ENCODE results near the gene TAS2R39. TPM values are rescaled to one million over a fixed set of nuclear protein-coding genes. Genes with fewer than 3 reads are reported as not detected.

Gene TAS2R39
- total RNA-seq, 4 donors from 2014 or later: not detected

DNA sequence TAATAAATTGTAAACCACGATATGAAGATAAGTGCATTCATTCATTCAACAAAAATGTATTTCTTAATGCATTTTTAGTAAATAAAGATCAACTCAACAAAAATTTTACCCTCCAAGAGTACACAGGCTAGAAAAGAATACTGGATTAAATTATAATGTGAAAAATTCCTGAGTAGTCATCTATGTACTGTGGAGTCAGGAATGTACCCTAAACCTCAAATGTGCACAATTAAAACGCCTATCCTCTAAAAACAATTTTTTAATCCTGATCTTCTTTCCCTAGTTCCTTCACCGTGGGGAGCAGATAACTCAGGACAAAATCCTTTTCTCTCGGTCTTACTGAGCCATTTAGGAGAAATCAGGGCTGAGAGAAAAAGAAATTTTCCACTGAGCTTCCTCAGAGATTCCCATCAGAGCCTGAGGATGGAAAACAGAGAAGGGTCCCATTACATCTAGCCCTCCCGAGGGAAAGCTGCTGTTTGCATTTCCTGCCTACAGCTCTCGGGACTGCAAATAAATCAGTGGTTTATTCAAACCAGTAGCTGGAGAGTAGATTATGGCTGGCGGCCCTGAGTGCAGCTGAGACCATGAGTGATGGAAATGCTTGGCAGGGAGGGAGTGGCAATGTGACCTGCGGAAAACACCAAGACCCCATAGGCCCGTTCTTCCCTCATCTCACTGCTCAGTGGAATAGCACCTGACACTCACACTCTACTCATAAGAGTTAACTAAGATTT lies 46.0 kb downstream of the TAS2R39 start:
- peaks cover 0 to 15% (median 0%) of the 10 kb centered on the region in 4 donors for H3K4me1 ChIP-seq
- H3K27me3 ChIP-seq: no peaks in the 10 kb centered on the region
- H3K27ac ChIP-seq: no peak overlapping the region
- H3K4me3 ChIP-seq: no peak overlapping the region
- H3K9me3 ChIP-seq: no peaks in the 10 kb centered on the region
- WGBS, 2 donors: 26 to 29% methylated on average over 9 of the region's 9 CpGs
- no peak for DNase-seq (ENCODE audit: low spot score in 2 of 2)
- TF ChIP-seq POLR2A (IDR thresholded peaks at IDR 0.05): no peak
- H3K36me3 ChIP-seq: no peaks in the 10 kb centered on the region

- no peak for DNase-seq (ENCODE audit: low spot score in 2 of 2)
- 94 to 100% methylated on average over 2 of the region's 2 CpGs for WGBS, 2 donors
- no peak overlapping the region for H3K27ac ChIP-seq
- H3K27me3 ChIP-seq: no peaks in the 10 kb centered on the region
- H3K36me3 ChIP-seq: no peaks in the 10 kb centered on the region
- no peak overlapping the region for H3K4me3 ChIP-seq
- TF ChIP-seq, protein P1, sequence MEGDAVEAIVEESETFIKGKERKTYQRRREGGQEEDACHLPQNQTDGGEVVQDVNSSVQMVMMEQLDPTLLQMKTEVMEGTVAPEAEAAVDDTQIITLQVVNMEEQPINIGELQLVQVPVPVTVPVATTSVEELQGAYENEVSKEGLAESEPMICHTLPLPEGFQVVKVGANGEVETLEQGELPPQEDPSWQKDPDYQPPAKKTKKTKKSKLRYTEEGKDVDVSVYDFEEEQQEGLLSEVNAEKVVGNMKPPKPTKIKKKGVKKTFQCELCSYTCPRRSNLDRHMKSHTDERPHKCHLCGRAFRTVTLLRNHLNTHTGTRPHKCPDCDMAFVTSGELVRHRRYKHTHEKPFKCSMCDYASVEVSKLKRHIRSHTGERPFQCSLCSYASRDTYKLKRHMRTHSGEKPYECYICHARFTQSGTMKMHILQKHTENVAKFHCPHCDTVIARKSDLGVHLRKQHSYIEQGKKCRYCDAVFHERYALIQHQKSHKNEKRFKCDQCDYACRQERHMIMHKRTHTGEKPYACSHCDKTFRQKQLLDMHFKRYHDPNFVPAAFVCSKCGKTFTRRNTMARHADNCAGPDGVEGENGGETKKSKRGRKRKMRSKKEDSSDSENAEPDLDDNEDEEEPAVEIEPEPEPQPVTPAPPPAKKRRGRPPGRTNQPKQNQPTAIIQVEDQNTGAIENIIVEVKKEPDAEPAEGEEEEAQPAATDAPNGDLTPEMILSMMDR (IDR thresholded peaks at IDR 0.05): no peak
- TF ChIP-seq EP300 (IDR thresholded peaks at IDR 0.05) (no peak), POLR2A (IDR thresholded peaks at IDR 0.05) (no peak)
- peaks cover 0 to 15% (median 0%) of the 10 kb centered on the region in 4 donors for H3K4me1 ChIP-seq
- H3K9me3 ChIP-seq: peaks cover 0 to 3% (median 0%) of the 10 kb centered on the region in 4 donors
Observed at GRCh38 chr7:143230602-143231457, 47.6 kb downstream of the TAS2R39 start.

Small RNA genes within 50 kb of the gene (small RNA-seq; reads per million reads assigned to genes)
- gene AC073342.3: not detected

Other genes starting within 250 kb of the TAS2R39 start
- gene TRPV5, start 249.7 kb upstream of the TAS2R39 start, total RNA-seq: under 1 TPM in 2 of 4 donors, not detected in 2; 0.20 to 0.21 TPM
- gene LLCFC1, start 243.9 kb upstream of the TAS2R39 start, total RNA-seq: not detected
- gene KEL, start 221.1 kb upstream of the TAS2R39 start, total RNA-seq: under 1 TPM; 0.59 to 0.87 (median 0.61) TPM
- under 1 TPM in 2 of 4 donors, not detected in 2; 0.44 to 0.78 TPM for gene OR9A2, start 156.3 kb upstream of the TAS2R39 start, total RNA-seq
- gene OR6V1, start 131.1 kb upstream of the TAS2R39 start, total RNA-seq: not detected
- gene PIP, start 51.3 kb upstream of the TAS2R39 start, total RNA-seq: not detected
- gene TAS2R40, start 38.6 kb downstream of the TAS2R39 start, total RNA-seq: not detected
- gene GSTK1, start 80.0 kb downstream of the TAS2R39 start, total RNA-seq: 100 to 1,000 TPM; 149 to 202 (median 161) TPM
- gene TMEM139, start 101.5 kb downstream of the TAS2R39 start, total RNA-seq: 10 to 100 TPM in 1 of 4 donors, 1 to 10 TPM in 3; 2.1 to 12.0 (median 6.4) TPM
- gene CASP2, start 104.9 kb downstream of the TAS2R39 start, total RNA-seq: 10 to 100 TPM; 18.4 to 25.2 (median 21.3) TPM
- not detected for gene CLCN1, start 132.7 kb downstream of the TAS2R39 start, total RNA-seq
- gene FAM131B, start 179.3 kb downstream of the TAS2R39 start, total RNA-seq: 1 to 10 TPM; 1.2 to 9.0 (median 1.5) TPM
- gene ZYX, start 197.9 kb downstream of the TAS2R39 start, total RNA-seq: 10 to 100 TPM; 57.5 to 96.9 (median 72.7) TPM
- gene EPHA1, start 225.4 kb downstream of the TAS2R39 start, total RNA-seq: 1 to 10 TPM in 1 of 4 donors, under 1 TPM in 1, not detected in 2; 0.87 to 3.6 TPM